PC-9 (cell line): ENCODE data around the gene LLCFC1. TPM values are rescaled to one million over a fixed set of nuclear protein-coding genes. Genes with fewer than 3 reads are reported as not detected.

Source experiments
- BruUV-seq: library from RNA; stranded (reverse); fragments of 400-500 nt; replicated peaks from 2 replicates; lab custom pipeline; 2021; lab: Mats Ljungman, UMichigan
- CTCF ChIA-PET: fragments of 300-600 bp; sonication (Branson Sonifier 250); formaldehyde crosslinking; loops from one replicate; lab custom pipeline; 2022; ENCODE audit warnings: antibody characterized with exemption; lab: Charles Lee
- POLR2A ChIA-PET: fragments of 300-600 bp; sonication (Branson Sonifier 250); formaldehyde crosslinking; loops from one replicate; lab custom pipeline; 2022; ENCODE audit warnings: antibody characterized with exemption; ENCODE audit not compliant: unreplicated experiment; lab: Charles Lee
- DNase-seq, 2 experiments: peaks; one replicate each; pipeline versions ENCODE4 v3.0.0 to v3.0.0-alpha.2; 2015 to 2022; ENCODE audit warnings: mixed read lengths in 1 of 2
- H2AFZ ChIP-seq: fragments of 200-600 bp; sonication (generic); 2 replicates; pipeline ENCODE4 v1.8.1; 2017; ENCODE audit warnings: antibody characterized with exemption
- H3F3A ChIP-seq: fragments of 200-600 bp; sonication (generic); 2 replicates; pipeline ENCODE4 v1.8.1; 2017; ENCODE audit warnings: antibody characterized with exemption, mild to moderate bottlenecking, low read depth; ENCODE audit not compliant: insufficient read depth
- H3K27ac ChIP-seq: fragments of 200-600 bp; sonication (generic); 2 replicates; pipeline ENCODE4 v1.6.1; 2016; ENCODE audit warnings: mixed run types
- H3K27me3 ChIP-seq: fragments of 200-600 bp; sonication (generic); 2 replicates; pipeline ENCODE4 v1.6.1; 2016; ENCODE audit warnings: low read depth, mixed run types; ENCODE audit not compliant: insufficient read depth
- H3K36me3 ChIP-seq: fragments of 200-600 bp; sonication (generic); 2 replicates; pipeline ENCODE4 v1.6.1; 2016; ENCODE audit warnings: low read depth, mixed run types
- H3K4me1 ChIP-seq: fragments of 200-600 bp; sonication (generic); replicated peaks from 2 replicates; pipeline ENCODE4 v1.6.1; 2016; ENCODE audit warnings: mixed run types; ENCODE audit not compliant: insufficient read depth
- H3K4me2 ChIP-seq: fragments of 200-600 bp; sonication (generic); 2 replicates; pipeline ENCODE4 v1.6.1; 2017; ENCODE audit warnings: mixed run types
- H3K4me3 ChIP-seq: fragments of 200-600 bp; sonication (generic); 2 replicates; pipeline ENCODE4 v1.6.1; 2016; ENCODE audit warnings: mixed run types
- H3K79me2 ChIP-seq: fragments of 200-600 bp; sonication (generic); 2 replicates; pipeline ENCODE4 v1.6.1; 2017; ENCODE audit warnings: low read depth, mixed run types
- H3K9me2 ChIP-seq: fragments of 200-600 bp; sonication (generic); 2 replicates; pipeline ENCODE4 v1.8.1; 2017; ENCODE audit warnings: mild to moderate bottlenecking; ENCODE audit not compliant: insufficient read depth
- H3K9me3 ChIP-seq: fragments of 200-600 bp; sonication (generic); 2 replicates; pipeline ENCODE4 v1.8.1; 2016; ENCODE audit warnings: low read depth; ENCODE audit not compliant: insufficient read depth
- H4K20me1 ChIP-seq: fragments of 200-600 bp; sonication (generic); 2 replicates; pipeline ENCODE4 v1.8.1; 2017; ENCODE audit not compliant: insufficient read depth
- EZH2 ChIP-seq: fragments of 200-600 bp; sonication (generic); IDR thresholded peaks from 2 replicates; pipeline ENCODE4 v1.8.0; 2017; ENCODE audit warnings: antibody characterized with exemption, low read depth
- intact Hi-C: fragments of 100-400 bp; cut with micrococcal nuclease; formaldehyde crosslinking; loops from one replicate; pipeline ENCODE4 v1.10.0; 2022; ENCODE audit not compliant: unreplicated experiment
- total RNA-seq: library from RNA; stranded (reverse); gene quantifications from 2 replicates; pipeline ENCODE4 v1.2.3, GENCODE V29; 2021
- TF ChIP-seq, protein P1 (sequence below): fragments of 200-600 bp; sonication (generic); conservative IDR thresholded peaks from 2 replicates; pipeline ENCODE4 v1.6.1; 2017; ENCODE audit warnings: mixed run types, antibody characterized with exemption, mild to moderate bottlenecking, moderate library complexity

The LLCFC1 gene
- total RNA-seq, 1 experiment from 2014 or later, result not detected

DNA sequence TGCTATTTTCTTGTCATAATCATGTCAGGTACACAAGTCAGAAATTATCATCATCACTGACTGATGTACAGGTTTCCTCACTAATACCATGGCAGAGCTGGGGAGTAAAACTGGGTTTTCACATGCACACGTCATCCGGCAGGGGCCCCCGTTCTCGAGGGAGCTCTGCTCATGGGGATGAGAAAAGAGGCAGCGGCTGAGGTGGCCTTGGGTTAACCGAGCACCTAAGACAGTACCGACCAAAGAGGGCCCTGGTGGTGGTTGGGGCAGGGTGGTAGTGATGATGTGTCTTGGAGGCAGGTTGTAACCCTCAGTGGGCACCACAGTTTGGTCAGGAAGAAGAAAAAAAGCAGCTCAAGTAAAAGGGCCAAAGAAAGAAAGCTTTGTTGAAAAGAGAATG is 41.6 kb upstream of the LLCFC1 start:
- Histone ChIP-seq H3F3A (peaks cover 4% of the 10 kb centered on the region; the same call in 1 of the 2 replicates), H3K9me3 (no peaks in the 10 kb centered on the region), H3K9me2 (no peaks in the 10 kb centered on the region), H3K27me3 (no peaks in the 10 kb centered on the region), H3K27ac (no peak overlapping the region), H2AFZ (no peak overlapping the region), H3K4me2 (no peak overlapping the region), H3K79me2 (no peaks in the 10 kb centered on the region), H3K4me1 (peaks cover 28% of the 10 kb centered on the region), H4K20me1 (no peaks in the 10 kb centered on the region), H3K4me3 (no peak overlapping the region), H3K36me3 (no peaks in the 10 kb centered on the region)
- ChIA-PET POLR2A (interaction anchor here (0.6 kb wide), 2 partner anchors 59 to 402 kb away, joined by 10 to 15 read pairs; no protein-coding TSS in a partner anchor), CTCF (interaction anchor here (0.7 kb wide), 2 partner anchors 28 to 112 kb away, joined by 4 to 7 read pairs; no protein-coding TSS in a partner anchor)
- DNase-seq, result no peak
- TF ChIP-seq EZH2, result no peak
- TF ChIP-seq, protein P1, sequence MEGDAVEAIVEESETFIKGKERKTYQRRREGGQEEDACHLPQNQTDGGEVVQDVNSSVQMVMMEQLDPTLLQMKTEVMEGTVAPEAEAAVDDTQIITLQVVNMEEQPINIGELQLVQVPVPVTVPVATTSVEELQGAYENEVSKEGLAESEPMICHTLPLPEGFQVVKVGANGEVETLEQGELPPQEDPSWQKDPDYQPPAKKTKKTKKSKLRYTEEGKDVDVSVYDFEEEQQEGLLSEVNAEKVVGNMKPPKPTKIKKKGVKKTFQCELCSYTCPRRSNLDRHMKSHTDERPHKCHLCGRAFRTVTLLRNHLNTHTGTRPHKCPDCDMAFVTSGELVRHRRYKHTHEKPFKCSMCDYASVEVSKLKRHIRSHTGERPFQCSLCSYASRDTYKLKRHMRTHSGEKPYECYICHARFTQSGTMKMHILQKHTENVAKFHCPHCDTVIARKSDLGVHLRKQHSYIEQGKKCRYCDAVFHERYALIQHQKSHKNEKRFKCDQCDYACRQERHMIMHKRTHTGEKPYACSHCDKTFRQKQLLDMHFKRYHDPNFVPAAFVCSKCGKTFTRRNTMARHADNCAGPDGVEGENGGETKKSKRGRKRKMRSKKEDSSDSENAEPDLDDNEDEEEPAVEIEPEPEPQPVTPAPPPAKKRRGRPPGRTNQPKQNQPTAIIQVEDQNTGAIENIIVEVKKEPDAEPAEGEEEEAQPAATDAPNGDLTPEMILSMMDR, result no peak
- BruUV-seq, result no TSS peak
- intact Hi-C loops, result no loop called here

DNA sequence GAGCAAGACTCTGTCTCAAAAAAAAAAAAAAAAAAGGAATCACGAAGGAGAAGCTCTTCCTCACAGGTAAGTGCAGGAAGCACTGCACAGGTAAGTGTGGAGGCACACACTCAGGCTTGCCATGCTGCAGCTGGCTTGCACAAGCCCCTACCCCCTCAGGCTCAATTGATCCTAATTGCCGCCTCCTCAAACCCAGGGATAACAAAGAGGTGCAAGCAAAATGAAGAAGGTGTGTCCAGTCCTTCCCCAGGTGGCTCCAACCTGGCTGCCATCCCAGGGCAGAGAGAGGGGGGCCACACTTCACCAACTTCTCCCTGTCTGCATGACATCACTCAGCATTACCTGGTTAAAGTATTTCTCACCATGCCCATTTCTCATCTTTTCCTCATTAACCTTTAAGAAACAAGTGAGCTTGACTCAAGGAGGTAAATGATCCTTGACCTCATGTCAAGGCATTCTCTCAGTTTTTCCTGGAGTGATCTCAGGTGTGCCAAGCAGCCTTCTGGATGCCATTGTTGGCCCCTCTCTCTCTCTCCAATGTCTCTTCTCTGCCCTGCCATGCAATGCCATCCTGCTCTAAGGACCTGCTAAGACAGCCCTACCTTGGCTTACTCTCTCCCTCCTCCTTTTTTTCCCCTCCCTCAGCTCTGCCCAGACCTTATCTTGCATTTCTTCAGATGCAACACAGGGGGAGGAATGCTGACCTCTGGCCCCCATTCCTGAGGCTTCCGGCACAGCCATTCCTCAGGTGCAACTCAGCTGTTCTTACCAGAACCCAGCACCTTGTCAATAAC is 40.7 kb upstream of the LLCFC1 start:
- ChIA-PET POLR2A (interaction anchor here (0.6 kb wide), 5 partner anchors 17 to 504 kb away, joined by 3 to 15 read pairs (median 5); no protein-coding TSS in a partner anchor), CTCF (interaction anchor here (0.7 to 1.1 kb wide), 4 partner anchors 12 to 113 kb away, joined by 4 to 8 read pairs (median 7); no protein-coding TSS in a partner anchor)
- TF ChIP-seq EZH2, result no peak
- Histone ChIP-seq H3K9me2 (no peaks in the 10 kb centered on the region), H3K79me2 (no peaks in the 10 kb centered on the region), H3K4me3 (no peak overlapping the region), H3K36me3 (no peaks in the 10 kb centered on the region), H3K4me2 (peak overlapping the region; percentile 41), H3K4me1 (peaks cover 28% of the 10 kb centered on the region), H3K27ac (no peak overlapping the region), H3K27me3 (no peaks in the 10 kb centered on the region), H3K9me3 (0 out of 2 replicates have a peak, but pooled peaks cover 1% of the 10 kb centered on the region), H2AFZ (no peak overlapping the region), H4K20me1 (no peaks in the 10 kb centered on the region), H3F3A (peaks cover 4% of the 10 kb centered on the region; the same call in 1 of the 2 replicates)
- no TSS peak for BruUV-seq
- intact Hi-C loops, result loop anchor here (1.0 kb wide), 1 partner anchor 13 kb away; the partner anchor contains the start of gene TRPV6
- DNase-seq, result peak; percentile 66 to 68

DNA sequence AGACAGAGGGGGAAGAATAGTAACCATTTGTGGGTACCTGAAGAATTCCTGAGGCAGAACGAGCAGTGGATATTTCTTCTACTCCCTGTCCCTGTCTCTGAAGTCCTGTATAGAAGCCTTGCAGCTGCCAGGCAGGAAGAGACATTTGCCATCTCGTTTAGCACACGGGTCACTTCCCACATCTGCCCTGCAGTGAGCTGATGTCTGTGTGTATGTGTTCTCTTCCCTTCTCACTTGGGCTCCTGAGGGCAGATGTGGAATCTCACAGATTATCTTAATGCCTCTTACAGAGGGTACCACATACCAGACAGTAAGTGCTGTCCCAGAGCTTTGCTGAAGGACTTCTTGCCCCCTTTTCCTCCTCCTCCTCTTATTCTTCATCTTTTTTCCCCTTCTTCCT is 39.6 kb upstream of the LLCFC1 start:
- H3F3A ChIP-seq, result peaks cover 4% of the 10 kb centered on the region; the same call in 1 of the 2 replicates
- no peaks in the 10 kb centered on the region for H3K79me2 ChIP-seq
- H2AFZ ChIP-seq, result no peak overlapping the region
- no peaks in the 10 kb centered on the region for H3K36me3 ChIP-seq
- intact Hi-C loops, result loop anchor here (1.0 kb wide), 1 partner anchor 14 kb away; the partner anchor contains the start of gene TRPV6
- BruUV-seq, result no TSS peak
- H4K20me1 ChIP-seq, result no peaks in the 10 kb centered on the region
- ChIA-PET POLR2A (interaction anchor here (0.6 kb wide), 1 partner anchor 300 kb away, joined by 5 read pairs; no protein-coding TSS in a partner anchor), CTCF (no interaction called here)
- H3K27ac ChIP-seq, result no peak overlapping the region
- no peaks in the 10 kb centered on the region for H3K9me2 ChIP-seq
- no peak overlapping the region for H3K4me3 ChIP-seq
- DNase-seq, result no peak
- H3K9me3 ChIP-seq, result peaks cover 9% of the 10 kb centered on the region; the same call in 1 of the 2 replicates
- TF ChIP-seq EZH2, result no peak
- TF ChIP-seq, protein P1, result no peak
- no peak overlapping the region for H3K4me2 ChIP-seq
- H3K4me1 ChIP-seq, result peaks cover 24% of the 10 kb centered on the region
- no peaks in the 10 kb centered on the region for H3K27me3 ChIP-seq
